ENCODE data around the gene ZNF804A.

The ZNF804A gene

GRCh38 chr2:184945824-184946223 is 347.5 kb downstream of the ZNF804A start:
- DNase-seq (ENCODE audit: low read depth) = no peak

GRCh38 chr2:184956856-184957255 is 358.5 kb downstream of the ZNF804A start:
- DNase-seq (ENCODE audit: low read depth) = no peak

- DNase-seq (ENCODE audit: low read depth) = no peak
Measured at GRCh38 chr2:184971546-184972068, 373.3 kb downstream of the ZNF804A start.
